ENCODE results near the gene CAMTA1. TPM values are rescaled to one million over a fixed set of nuclear protein-coding genes. Genes with fewer than 3 reads are reported as not detected.

CAMTA1 gene
- total RNA-seq, 1 experiment from 2014 or later: 60.0 TPM

DNA sequence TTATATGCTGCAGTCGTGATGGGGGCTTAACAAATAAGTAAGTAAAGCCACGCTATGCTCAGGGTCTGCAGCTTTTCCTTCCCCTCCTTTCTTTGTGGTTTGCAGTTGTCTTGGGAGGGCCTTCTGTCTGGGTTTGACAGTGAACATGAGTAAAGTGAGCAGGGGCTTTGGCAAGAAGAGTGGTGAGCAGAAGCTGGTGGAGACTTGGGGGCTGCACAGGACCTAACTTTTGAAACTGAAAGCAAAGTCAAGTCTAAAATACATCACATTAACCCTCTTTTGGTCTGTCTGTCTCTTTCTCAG is 617.2 kb downstream of the CAMTA1 start:
- Mint-ChIP-seq H3K9me3 (ENCODE audit: unreplicated experiment) (peaks cover 16% of the 10 kb centered on the region), H3K4me1 (ENCODE audit: low read depth, unreplicated experiment) (peaks cover 12% of the 10 kb centered on the region), H3K27ac (ENCODE audit: unreplicated experiment) (peak overlapping the region; percentile 80), H3K27me3 (ENCODE audit: insufficient read depth, unreplicated experiment) (no peaks in the 10 kb centered on the region), H3K36me3 (ENCODE audit: insufficient read depth, unreplicated experiment) (peaks cover 6% of the 10 kb centered on the region), H3K4me3 (ENCODE audit: unreplicated experiment) (no peak overlapping the region)
- Histone ChIP-seq H3K27me3 (replicated peaks; ENCODE audit: control insufficient read depth, insufficient read depth, low read length) (no peaks in the 10 kb centered on the region), H3K36me3 (ENCODE audit: control insufficient read depth, insufficient read depth, low read length) (no peaks in the 10 kb centered on the region), H3K9me3 (no peaks in the 10 kb centered on the region), H3K4me1 (peaks cover 11% of the 10 kb centered on the region), H3K4me3 (ENCODE audit: low read depth, low read length) (no peak overlapping the region)
- intact Hi-C loops (cut with micrococcal nuclease; ENCODE audit: unreplicated experiment): no loop called here
- POLR2A ChIA-PET: no interaction called here
- BruUV-seq (replicated peaks): no TSS peak
- TF ChIP-seq, protein P1, sequence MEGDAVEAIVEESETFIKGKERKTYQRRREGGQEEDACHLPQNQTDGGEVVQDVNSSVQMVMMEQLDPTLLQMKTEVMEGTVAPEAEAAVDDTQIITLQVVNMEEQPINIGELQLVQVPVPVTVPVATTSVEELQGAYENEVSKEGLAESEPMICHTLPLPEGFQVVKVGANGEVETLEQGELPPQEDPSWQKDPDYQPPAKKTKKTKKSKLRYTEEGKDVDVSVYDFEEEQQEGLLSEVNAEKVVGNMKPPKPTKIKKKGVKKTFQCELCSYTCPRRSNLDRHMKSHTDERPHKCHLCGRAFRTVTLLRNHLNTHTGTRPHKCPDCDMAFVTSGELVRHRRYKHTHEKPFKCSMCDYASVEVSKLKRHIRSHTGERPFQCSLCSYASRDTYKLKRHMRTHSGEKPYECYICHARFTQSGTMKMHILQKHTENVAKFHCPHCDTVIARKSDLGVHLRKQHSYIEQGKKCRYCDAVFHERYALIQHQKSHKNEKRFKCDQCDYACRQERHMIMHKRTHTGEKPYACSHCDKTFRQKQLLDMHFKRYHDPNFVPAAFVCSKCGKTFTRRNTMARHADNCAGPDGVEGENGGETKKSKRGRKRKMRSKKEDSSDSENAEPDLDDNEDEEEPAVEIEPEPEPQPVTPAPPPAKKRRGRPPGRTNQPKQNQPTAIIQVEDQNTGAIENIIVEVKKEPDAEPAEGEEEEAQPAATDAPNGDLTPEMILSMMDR (IDR thresholded peaks at IDR 0.05; ENCODE audit: insufficient read depth in 1 of 2, low read depth in 1 of 2, low read length in 1 of 2, severe bottlenecking in 1 of 2, unreplicated experiment in 1 of 2): no peak
- CTCF ChIA-PET: no interaction called here
- no peak for DNase-seq

DNA sequence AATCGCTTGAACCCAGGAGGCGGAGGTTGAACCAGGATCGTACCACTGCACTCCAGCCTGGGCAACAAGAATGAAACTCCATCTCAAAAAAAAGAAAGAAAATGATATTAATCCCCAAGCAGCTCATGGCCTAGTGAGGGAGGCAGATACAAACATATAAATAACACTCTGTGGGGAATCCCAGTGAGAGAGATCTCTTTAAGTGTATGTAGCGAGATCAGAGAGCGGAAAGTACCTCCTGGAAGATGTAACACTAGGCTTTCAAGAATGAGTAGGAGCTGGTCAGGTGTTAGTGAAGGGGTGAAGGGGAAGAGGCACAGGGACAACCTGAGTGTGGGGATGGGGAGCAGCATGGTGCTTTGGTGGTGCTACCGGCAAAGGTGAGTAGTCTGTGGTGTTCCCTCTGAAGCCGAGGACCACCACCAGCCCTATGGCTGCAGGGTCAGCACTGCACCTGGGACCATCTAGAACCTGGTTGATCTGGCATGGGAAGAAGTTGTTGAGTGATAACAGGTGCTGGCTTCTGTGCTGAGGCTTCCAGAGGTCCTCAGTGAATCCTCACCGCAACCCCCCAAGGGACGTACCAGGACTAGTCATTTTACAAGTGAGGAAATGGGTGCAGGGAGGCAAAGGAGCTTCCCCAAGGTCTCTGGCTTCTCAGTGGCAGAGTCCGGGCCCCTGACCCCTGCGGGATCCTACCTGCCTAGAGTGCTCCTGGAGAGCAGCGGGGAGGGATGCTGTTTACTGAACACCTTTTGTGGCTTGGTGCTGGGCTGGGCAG is 618.2 kb downstream of the CAMTA1 start:
- ChIA-PET POLR2A (no interaction called here), CTCF (no interaction called here)
- Histone ChIP-seq H3K4me1 (peaks cover 11% of the 10 kb centered on the region), H3K27me3 (replicated peaks; ENCODE audit: control insufficient read depth, insufficient read depth, low read length) (no peaks in the 10 kb centered on the region), H3K9me3 (no peaks in the 10 kb centered on the region), H3K4me3 (ENCODE audit: low read depth, low read length) (no peak overlapping the region), H3K36me3 (ENCODE audit: control insufficient read depth, insufficient read depth, low read length) (no peaks in the 10 kb centered on the region)
- peaks cover 12% of the 10 kb centered on the region for H3K4me1 Mint-ChIP-seq (ENCODE audit: low read depth, unreplicated experiment)
- TF ChIP-seq, protein P1 (IDR thresholded peaks at IDR 0.05; ENCODE audit: insufficient read depth in 1 of 2, low read depth in 1 of 2, low read length in 1 of 2, severe bottlenecking in 1 of 2, unreplicated experiment in 1 of 2): no peak
- no peak for DNase-seq
- peaks cover 16% of the 10 kb centered on the region for H3K9me3 Mint-ChIP-seq (ENCODE audit: unreplicated experiment)
- no peak overlapping the region for H3K4me3 Mint-ChIP-seq (ENCODE audit: unreplicated experiment)
- intact Hi-C loops (cut with micrococcal nuclease; ENCODE audit: unreplicated experiment): no loop called here
- peaks cover 6% of the 10 kb centered on the region for H3K36me3 Mint-ChIP-seq (ENCODE audit: insufficient read depth, unreplicated experiment)
- no TSS peak for BruUV-seq (replicated peaks)
- no peak overlapping the region for H3K27ac Mint-ChIP-seq (ENCODE audit: unreplicated experiment)
- no peaks in the 10 kb centered on the region for H3K27me3 Mint-ChIP-seq (ENCODE audit: insufficient read depth, unreplicated experiment)

DNA sequence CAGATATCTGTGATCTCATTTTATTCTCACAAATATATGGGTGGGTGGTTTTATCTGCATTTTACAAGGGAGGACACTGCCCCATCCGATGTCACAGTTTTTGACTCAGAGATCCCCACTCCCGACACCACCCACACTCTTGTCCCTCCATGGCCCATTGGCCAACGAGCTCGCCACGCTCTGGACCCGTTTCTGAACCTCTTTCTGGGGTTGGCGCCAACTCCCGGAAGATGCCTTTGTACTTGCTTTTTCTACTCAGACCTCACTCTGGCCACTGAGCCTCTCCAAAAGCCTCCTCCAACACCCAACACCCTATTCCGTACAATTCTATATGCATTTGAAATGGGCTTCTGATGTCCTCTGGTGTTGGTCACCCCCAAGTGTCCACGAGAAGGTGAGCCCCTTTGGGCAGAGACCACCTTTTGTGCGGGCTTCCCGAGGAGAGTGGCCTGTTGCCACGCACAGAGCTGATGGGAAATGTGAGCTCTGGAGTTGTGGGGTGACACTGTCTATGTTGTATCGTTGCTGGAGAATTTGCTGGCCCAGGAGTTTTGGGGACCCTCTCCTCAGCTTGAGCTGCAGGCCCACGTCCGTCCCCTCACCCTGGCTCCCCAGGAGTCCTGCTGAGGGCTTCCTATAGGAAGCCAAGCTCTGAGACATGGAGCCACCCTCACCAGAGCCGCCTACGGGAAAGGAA is 618.9 kb downstream of the CAMTA1 start:
- Histone ChIP-seq H3K4me1 (peaks cover 11% of the 10 kb centered on the region), H3K36me3 (ENCODE audit: control insufficient read depth, insufficient read depth, low read length) (no peaks in the 10 kb centered on the region), H3K27me3 (replicated peaks; ENCODE audit: control insufficient read depth, insufficient read depth, low read length) (no peaks in the 10 kb centered on the region), H3K9me3 (no peaks in the 10 kb centered on the region), H3K4me3 (ENCODE audit: low read depth, low read length) (no peak overlapping the region)
- Mint-ChIP-seq H3K4me1 (ENCODE audit: low read depth, unreplicated experiment) (peaks cover 12% of the 10 kb centered on the region), H3K9me3 (ENCODE audit: unreplicated experiment) (peaks cover 9% of the 10 kb centered on the region), H3K27me3 (ENCODE audit: insufficient read depth, unreplicated experiment) (no peaks in the 10 kb centered on the region), H3K4me3 (ENCODE audit: unreplicated experiment) (no peak overlapping the region), H3K27ac (ENCODE audit: unreplicated experiment) (no peak overlapping the region), H3K36me3 (ENCODE audit: insufficient read depth, unreplicated experiment) (peaks cover 6% of the 10 kb centered on the region)
- no TSS peak for BruUV-seq (replicated peaks)
- intact Hi-C loops (cut with micrococcal nuclease; ENCODE audit: unreplicated experiment): no loop called here
- no peak for DNase-seq
- ChIA-PET POLR2A (no interaction called here), CTCF (no interaction called here)
- TF ChIP-seq, protein P1 (IDR thresholded peaks at IDR 0.05; ENCODE audit: insufficient read depth in 1 of 2, low read depth in 1 of 2, low read length in 1 of 2, severe bottlenecking in 1 of 2, unreplicated experiment in 1 of 2): no peak
